ENCODE measurements around the gene C8A.

C8A gene

GRCh38 chr1:56863265-56863992 lies 8.8 kb downstream of the C8A start:
- no peak for TF ChIP-seq CTCF (IDR thresholded peaks at IDR 0.05; ENCODE audit: borderline replicate concordance, insufficient read depth, low read depth, low read length)

GRCh38 chr1:56864430-56864829 lies 9.8 kb downstream of the C8A start:
- H3K4me3 ChIP-seq (ENCODE audit: low read depth, low read length), result no peak overlapping the region
- no peak for TF ChIP-seq CTCF (IDR thresholded peaks at IDR 0.05; ENCODE audit: borderline replicate concordance, insufficient read depth, low read depth, low read length)

More at GRCh38 chr1:56863265-56863992, 8.8 kb downstream of the C8A start:
- H3K4me3 ChIP-seq (ENCODE audit: low read depth, low read length), result no peak overlapping the region

- H3K4me3 ChIP-seq (ENCODE audit: low read depth, low read length), result no peak overlapping the region
- TF ChIP-seq CTCF (IDR thresholded peaks at IDR 0.05; ENCODE audit: borderline replicate concordance, insufficient read depth, low read depth, low read length), result no peak
Observed at GRCh38 chr1:56866656-56867055, 12.1 kb downstream of the C8A start.

- no peak for TF ChIP-seq CTCF (IDR thresholded peaks at IDR 0.05; ENCODE audit: borderline replicate concordance, insufficient read depth, low read depth, low read length)
- no peak overlapping the region for H3K4me3 ChIP-seq (ENCODE audit: low read depth, low read length)
Observed at GRCh38 chr1:56867491-56867890, 12.9 kb downstream of the C8A start.

GRCh38 chr1:56868761-56869160 lies 14.2 kb downstream of the C8A start:
- no peak for TF ChIP-seq CTCF (IDR thresholded peaks at IDR 0.05; ENCODE audit: borderline replicate concordance, insufficient read depth, low read depth, low read length)
- H3K4me3 ChIP-seq (ENCODE audit: low read depth, low read length), result no peak overlapping the region

GRCh38 chr1:56872597-56872996 lies 18.0 kb downstream of the C8A start:
- no peak overlapping the region for H3K4me3 ChIP-seq (ENCODE audit: low read depth, low read length)
- no peak for TF ChIP-seq CTCF (IDR thresholded peaks at IDR 0.05; ENCODE audit: borderline replicate concordance, insufficient read depth, low read depth, low read length)

- H3K4me3 ChIP-seq (ENCODE audit: low read depth, low read length), result no peak overlapping the region
- no peak for TF ChIP-seq CTCF (IDR thresholded peaks at IDR 0.05; ENCODE audit: borderline replicate concordance, insufficient read depth, low read depth, low read length)
Observed at GRCh38 chr1:56873213-56873612, 18.6 kb downstream of the C8A start.

Measured in GM12875 (cell line).